HS-27A (cell line): ENCODE results near the gene NABP1.
"Not testable (repeated sequence)": the region's sequence is repeated elsewhere in the genome, so short reads cannot be mapped to it uniquely, and the experiment has no call there.

ENCODE experiments used
- DNase-seq: peaks from one replicate; pipeline ENCODE4 v3.0.0-alpha.2; 2012; ENCODE audit warnings: low read depth, missing footprints

Gene NABP1

GRCh38 chr2:191677646-191678436 lies at the start of gene NABP1:
Gene NABP1, plus strand, starts transcription at chr2:191678136. Its CDS starts 479 bp downstream, at chr2:191678615.
- DNase-seq: peak; percentile 66

GRCh38 chr2:191629001-191629453 lies 48.9 kb upstream of the NABP1 start:
- no peak for DNase-seq

- DNase-seq: no peak
These were observed 47.8 kb upstream of the NABP1 start for GRCh38 chr2:191629976-191630712.

GRCh38 chr2:191631754-191632153 lies 46.2 kb upstream of the NABP1 start:
- no peak for DNase-seq

GRCh38 chr2:191632426-191632825 lies 45.5 kb upstream of the NABP1 start:
- DNase-seq: no peak

- DNase-seq: no peak
These were observed 43.1 kb upstream of the NABP1 start for GRCh38 chr2:191634791-191635190.

GRCh38 chr2:191635333-191636234 lies 42.4 kb upstream of the NABP1 start:
- DNase-seq: peak; percentile 83

- DNase-seq: peak; percentile 67
These were observed 41.7 kb upstream of the NABP1 start for GRCh38 chr2:191636235-191636543.

- DNase-seq: no peak
These were observed 41.4 kb upstream of the NABP1 start for GRCh38 chr2:191636586-191636985.

- no peak for DNase-seq
These were observed 40.5 kb upstream of the NABP1 start for GRCh38 chr2:191637182-191638078.

- DNase-seq: no peak
These were observed 39.7 kb upstream of the NABP1 start for GRCh38 chr2:191638079-191638801.

GRCh38 chr2:191638802-191639172 lies 39.1 kb upstream of the NABP1 start:
- DNase-seq: no peak

- DNase-seq: no peak
These were observed 36.3 kb upstream of the NABP1 start for GRCh38 chr2:191641609-191642008.

- DNase-seq: no peak
These were observed 35.4 kb upstream of the NABP1 start for GRCh38 chr2:191642541-191642940.

GRCh38 chr2:191643429-191643828 lies 34.5 kb upstream of the NABP1 start:
- DNase-seq: no peak

- not testable (repeated sequence) for DNase-seq
These were observed 33.3 kb upstream of the NABP1 start for GRCh38 chr2:191644613-191645012.

GRCh38 chr2:191645032-191645431 lies 32.9 kb upstream of the NABP1 start:
- DNase-seq: no peak

- DNase-seq: no peak
These were observed 32.3 kb upstream of the NABP1 start for GRCh38 chr2:191645434-191646162.

GRCh38 chr2:191646163-191646902 lies 31.6 kb upstream of the NABP1 start:
- DNase-seq: no peak
